Naive thymus-derived CD4-positive, alpha-beta T cell (primary cell): Measurements from ENCODE around the gene RIPOR1. TPM values are rescaled to one million over a fixed set of nuclear protein-coding genes. Genes with fewer than 3 reads are reported as not detected.

Experiments used
- polyA plus RNA-seq, 2 donors: library from polyadenylated mRNA; unstranded; fragments of 300-500 nt; fragmentation: Illumina TruSeq; gene quantifications; one replicate each; pipeline ENCODE4 v1.2.3, GENCODE V29; 2021
- total RNA-seq, 6 experiments: library from RNA in 5 of 6; stranded (reverse) in 5 of 6; gene quantifications; 1 replicate in 5 of 6; 2 replicates in 1 of 6; pipeline ENCODE4 v1.2.3 and lab custom pipeline; 2021 to 2026

Gene RIPOR1
- total and polyA plus RNA-seq, 7 experiments from 2014 or later: 2.5 to 103 (median 47.2) TPM

Other genes with a start within 250 kb of the RIPOR1 start
- 10 to 100 TPM; 18.9 to 32.3 (median 26.1) TPM for gene PLEKHG4, start 249.3 kb upstream of the RIPOR1 start, total RNA-seq
- gene PLEKHG4, start 249.3 kb upstream of the RIPOR1 start, polyA plus RNA-seq: 1 to 10 TPM; 6.2 to 9.1 TPM
- gene KCTD19, start 202.1 kb upstream of the RIPOR1 start, total RNA-seq: under 1 TPM in 2 of 5 experiments, not detected in 3; 0.05 to 0.39 TPM
- not detected for gene KCTD19, start 202.1 kb upstream of the RIPOR1 start, polyA plus RNA-seq
- gene LRRC36, start 202.0 kb upstream of the RIPOR1 start, total RNA-seq: under 1 TPM in 2 of 5 experiments, not detected in 3; 0.50 to 0.56 TPM
- gene LRRC36, start 202.0 kb upstream of the RIPOR1 start, polyA plus RNA-seq: not detected
- gene TPPP3, start 135.3 kb upstream of the RIPOR1 start, total RNA-seq: 10 to 100 TPM in 1 of 5 experiments, under 1 TPM in 1, not detected in 3; 0.37 to 18.7 TPM
- gene TPPP3, start 135.3 kb upstream of the RIPOR1 start, polyA plus RNA-seq: under 1 TPM in 1 of 2 donors, not detected in 1; 0.19 TPM
- 1 to 10 TPM in 1 of 5 experiments, under 1 TPM in 2, not detected in 2; 0.34 to 3.6 (median 0.48) TPM for gene ZDHHC1, start 112.4 kb upstream of the RIPOR1 start, total RNA-seq
- gene ZDHHC1, start 112.4 kb upstream of the RIPOR1 start, polyA plus RNA-seq: not detected
- under 1 TPM in 1 of 5 experiments, not detected in 4; 0.17 TPM for gene HSD11B2, start 97.7 kb upstream of the RIPOR1 start, total RNA-seq
- gene HSD11B2, start 97.7 kb upstream of the RIPOR1 start, polyA plus RNA-seq: not detected
- gene ATP6V0D1, start 47.7 kb upstream of the RIPOR1 start, total RNA-seq: 100 to 1,000 TPM in 1 of 5 experiments, 10 to 100 TPM in 4; 35.8 to 104 (median 54.7) TPM
- 100 to 1,000 TPM in 1 of 2 donors, 10 to 100 TPM in 1; 61.5 to 102 TPM for gene ATP6V0D1, start 47.7 kb upstream of the RIPOR1 start, polyA plus RNA-seq
- not detected for gene AGRP, start 45.3 kb upstream of the RIPOR1 start, total RNA-seq
- not detected for gene AGRP, start 45.3 kb upstream of the RIPOR1 start, polyA plus RNA-seq
- gene CTCF, start 33.7 kb downstream of the RIPOR1 start, total RNA-seq: 10 to 100 TPM; 51.4 to 78.6 (median 67.3) TPM
- gene CTCF, start 33.7 kb downstream of the RIPOR1 start, polyA plus RNA-seq: 10 to 100 TPM; 49.8 to 59.8 TPM
- 100 to 1,000 TPM; 140 to 245 (median 215) TPM for gene CARMIL2, start 116.3 kb downstream of the RIPOR1 start, total RNA-seq
- gene CARMIL2, start 116.3 kb downstream of the RIPOR1 start, polyA plus RNA-seq: 10 to 100 TPM; 12.7 to 28.7 TPM
- gene ACD, start 131.4 kb downstream of the RIPOR1 start, total RNA-seq: 10 to 100 TPM; 29.3 to 44.1 (median 34.4) TPM
- gene ACD, start 131.4 kb downstream of the RIPOR1 start, polyA plus RNA-seq: 10 to 100 TPM; 25.4 to 33.2 TPM
- 10 to 100 TPM in 1 of 5 experiments, 1 to 10 TPM in 4; 4.5 to 11.2 (median 4.7) TPM for gene PARD6A, start 132.1 kb downstream of the RIPOR1 start, total RNA-seq
- gene PARD6A, start 132.1 kb downstream of the RIPOR1 start, polyA plus RNA-seq: 10 to 100 TPM in 1 of 2 donors, 1 to 10 TPM in 1; 9.3 to 15.1 TPM
- 1 to 10 TPM; 4.9 to 8.3 (median 7.8) TPM for gene ENKD1, start 137.9 kb downstream of the RIPOR1 start, total RNA-seq
- 1 to 10 TPM; 1.1 to 2.5 TPM for gene ENKD1, start 137.9 kb downstream of the RIPOR1 start, polyA plus RNA-seq
- gene C16orf86, start 138.0 kb downstream of the RIPOR1 start, total RNA-seq: 1 to 10 TPM; 4.3 to 6.4 (median 4.7) TPM
- 1 to 10 TPM; 3.5 to 5.7 TPM for gene C16orf86, start 138.0 kb downstream of the RIPOR1 start, polyA plus RNA-seq
- gene GFOD2, start 190.5 kb downstream of the RIPOR1 start, total RNA-seq: 10 to 100 TPM in 3 of 5 experiments, 1 to 10 TPM in 2; 6.3 to 13.4 (median 11.4) TPM
- gene GFOD2, start 190.5 kb downstream of the RIPOR1 start, polyA plus RNA-seq: 10 to 100 TPM in 1 of 2 donors, 1 to 10 TPM in 1; 4.6 to 14.6 TPM